Endodermal cell (in vitro differentiated cells): Measurements from ENCODE around the gene LSP1. TPM values are rescaled to one million over a fixed set of nuclear protein-coding genes. Genes with fewer than 3 reads are reported as not detected.

ENCODE experiments used
- DNase-seq: peaks from one replicate; pipeline ENCODE4 v3.0.0-alpha.2; 2017
- H3K27ac ChIP-seq: 2 replicates; pipeline ENCODE4 v1.5.1; 2013; ENCODE audit warnings: mild to moderate bottlenecking, low read depth, low read length, moderate library complexity
- H3K27me3 ChIP-seq: 2 replicates; pipeline ENCODE4 v1.6.1; 2013; ENCODE audit warnings: mild to moderate bottlenecking, low read length, moderate library complexity; ENCODE audit not compliant: insufficient read depth, control insufficient read depth, poor library complexity, severe bottlenecking
- H3K36me3 ChIP-seq: 2 replicates; pipeline ENCODE4 v1.7.0; 2013; ENCODE audit warnings: mild to moderate bottlenecking, low read length, moderate library complexity; ENCODE audit not compliant: control insufficient read depth, insufficient read depth
- H3K4me1 ChIP-seq: one replicate; pipeline ENCODE4 v1.7.0; 2013; ENCODE audit warnings: low read length; ENCODE audit not compliant: control insufficient read depth, insufficient read depth
- H3K4me3 ChIP-seq: 2 replicates; pipeline ENCODE4 v1.5.1; 2013; ENCODE audit warnings: mild to moderate bottlenecking, low read length, moderate library complexity
- H3K9ac ChIP-seq: 2 replicates; pipeline ENCODE4 v1.6.1; 2013; ENCODE audit warnings: mild to moderate bottlenecking, low read length, moderate library complexity; ENCODE audit not compliant: poor library complexity, severe bottlenecking; ENCODE audit errors: extremely low read depth
- H3K9me3 ChIP-seq: 2 replicates; pipeline ENCODE4 v1.6.1; 2013; ENCODE audit warnings: mild to moderate bottlenecking, low read length, moderate library complexity; ENCODE audit not compliant: control insufficient read depth
- H3K27ac Mint-ChIP-seq: 2 replicates; pipeline ENCODE4 v1.8.0; 2020; ENCODE audit warnings: mixed read lengths
- H3K27me3 Mint-ChIP-seq: 2 replicates; pipeline ENCODE4 v1.8.0; 2021; ENCODE audit warnings: mild to moderate bottlenecking, mixed read lengths; ENCODE audit not compliant: insufficient read depth
- H3K36me3 Mint-ChIP-seq: 2 replicates; pipeline ENCODE4 v1.8.0; 2020; ENCODE audit warnings: low read depth, mixed read lengths
- H3K4me1 Mint-ChIP-seq: 2 replicates; pipeline ENCODE4 v1.8.0; 2020; ENCODE audit warnings: mixed read lengths
- H3K4me3 Mint-ChIP-seq: 2 replicates; pipeline ENCODE4 v1.8.0; 2020; ENCODE audit warnings: mild to moderate bottlenecking, moderate library complexity, mixed read lengths
- H3K9me3 Mint-ChIP-seq: 2 replicates; pipeline ENCODE4 v1.8.0; 2020; ENCODE audit warnings: mild to moderate bottlenecking, mixed read lengths
- whole genome bisulfite sequencing, 2 experiments: methylation state at CpG; one replicate each; pipeline versions ENCODE4 v1.1.5 to v1.1.7; 2013; ENCODE audit warnings: missing lambda C conversion rate in 2 of 2, mixed read lengths in 1 of 2; ENCODE audit not compliant: insufficient coverage in 1 of 2, insufficient read length in 1 of 2; 5-methylcytosine and 5-hydroxymethylcytosine counted together
- total RNA-seq, 2 donors: library from RNA; stranded (reverse); fragmentation: NEBNext Ultra II Directional in 1 of 2; extraction: Animal tissue kit (Norgen Biotek cat#: 25700) in 1 of 2; gene quantifications; 2 replicates in 1 of 2; 3 replicates in 1 of 2; pipeline ENCODE4 v1.2.1, GENCODE V29; 2021
- TF ChIP-seq, protein P1 (sequence below): fragments of 200-600 bp; sonication (generic); conservative IDR thresholded peaks from 2 replicates; pipeline ENCODE4 v1.5.0; 2021; ENCODE audit warnings: antibody characterized with exemption, mild to moderate bottlenecking

Gene LSP1
- total RNA-seq, 2 donors from 2014 or later, result not detected

DNA sequence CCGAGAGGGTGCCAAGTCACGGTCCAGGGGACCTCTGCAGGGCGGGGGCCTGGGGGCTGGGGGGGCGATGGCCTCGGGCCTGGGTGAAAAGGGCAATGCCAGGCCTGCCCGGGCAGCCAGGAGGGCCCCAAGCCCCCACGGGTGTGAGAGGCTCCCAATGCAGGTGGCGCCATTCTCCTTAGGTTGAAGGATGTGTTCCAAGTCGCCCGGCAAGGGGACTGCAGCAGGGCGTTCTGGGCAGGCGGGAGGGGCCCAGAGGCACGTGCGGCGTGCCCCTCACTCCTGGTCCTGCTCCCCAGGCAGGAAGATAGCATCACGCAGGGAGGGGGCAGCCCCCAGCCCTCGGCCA, 14.8 kb upstream of the LSP1 start:
- Histone ChIP-seq H3K27ac (no peak overlapping the region), H3K9ac (no peak overlapping the region), H3K36me3 (no peaks in the 10 kb centered on the region), H3K4me1 (no peaks in the 10 kb centered on the region), H3K9me3 (no peaks in the 10 kb centered on the region), H3K27me3 (peaks cover 10% of the 10 kb centered on the region), H3K4me3 (no peak overlapping the region)
- TF ChIP-seq, protein P1, sequence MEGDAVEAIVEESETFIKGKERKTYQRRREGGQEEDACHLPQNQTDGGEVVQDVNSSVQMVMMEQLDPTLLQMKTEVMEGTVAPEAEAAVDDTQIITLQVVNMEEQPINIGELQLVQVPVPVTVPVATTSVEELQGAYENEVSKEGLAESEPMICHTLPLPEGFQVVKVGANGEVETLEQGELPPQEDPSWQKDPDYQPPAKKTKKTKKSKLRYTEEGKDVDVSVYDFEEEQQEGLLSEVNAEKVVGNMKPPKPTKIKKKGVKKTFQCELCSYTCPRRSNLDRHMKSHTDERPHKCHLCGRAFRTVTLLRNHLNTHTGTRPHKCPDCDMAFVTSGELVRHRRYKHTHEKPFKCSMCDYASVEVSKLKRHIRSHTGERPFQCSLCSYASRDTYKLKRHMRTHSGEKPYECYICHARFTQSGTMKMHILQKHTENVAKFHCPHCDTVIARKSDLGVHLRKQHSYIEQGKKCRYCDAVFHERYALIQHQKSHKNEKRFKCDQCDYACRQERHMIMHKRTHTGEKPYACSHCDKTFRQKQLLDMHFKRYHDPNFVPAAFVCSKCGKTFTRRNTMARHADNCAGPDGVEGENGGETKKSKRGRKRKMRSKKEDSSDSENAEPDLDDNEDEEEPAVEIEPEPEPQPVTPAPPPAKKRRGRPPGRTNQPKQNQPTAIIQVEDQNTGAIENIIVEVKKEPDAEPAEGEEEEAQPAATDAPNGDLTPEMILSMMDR, result no peak
- Mint-ChIP-seq H3K9me3 (no peaks in the 10 kb centered on the region), H3K4me1 (no peaks in the 10 kb centered on the region), H3K4me3 (no peak overlapping the region), H3K36me3 (no peaks in the 10 kb centered on the region), H3K27ac (no peak overlapping the region), H3K27me3 (peaks cover 8% of the 10 kb centered on the region)
- WGBS, 2 experiments, result 82 to 92% methylated on average over 4 to 17 of the region's 17 CpGs
- DNase-seq, result no peak

DNA sequence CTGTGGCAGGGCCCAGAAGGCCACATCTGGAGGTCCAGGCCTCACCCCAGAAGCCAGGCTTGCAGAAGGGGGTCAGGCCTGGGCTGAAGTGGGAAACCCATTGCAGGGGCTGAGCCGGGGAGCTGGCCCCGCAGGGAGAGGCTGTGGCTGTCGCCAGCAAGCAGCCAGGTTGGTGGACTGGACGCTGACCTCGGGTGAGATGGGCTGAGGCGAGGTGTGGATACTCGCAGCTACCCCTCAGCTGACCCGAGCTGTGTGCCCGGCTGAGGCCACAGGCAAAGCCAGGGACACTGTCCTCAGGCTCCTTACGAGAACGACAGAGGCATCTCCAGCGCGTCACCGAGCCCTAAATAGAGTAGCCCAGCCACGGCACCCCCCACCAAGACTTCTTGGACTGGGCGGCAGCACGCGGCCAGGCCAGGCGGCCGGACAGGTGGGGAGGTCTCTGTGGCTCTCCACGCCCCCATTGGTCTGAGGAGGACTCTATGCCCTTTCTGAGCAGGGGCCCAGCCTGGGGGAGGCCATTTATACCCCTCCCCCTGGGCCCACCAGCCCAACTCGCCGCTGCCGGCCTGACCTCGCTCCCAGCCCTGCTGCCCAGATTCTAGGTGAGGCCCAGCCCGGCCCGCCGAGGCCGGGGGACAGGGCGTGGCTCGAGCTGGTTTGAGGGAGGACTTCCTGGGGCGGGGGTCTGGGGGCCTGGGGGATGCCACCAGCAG, 14.3 kb upstream of the LSP1 start, which contains the start of gene TNNI2:
Gene TNNI2 (plus strand): TSS at position 556 of the 719 bp plus-strand sequence. CDS start 716 bp downstream, outside the sequence.
- no peaks in the 10 kb centered on the region for H3K9me3 Mint-ChIP-seq
- Histone ChIP-seq H3K27me3 (peaks cover 5% of the 10 kb centered on the region), H3K9me3 (no peaks in the 10 kb centered on the region), H3K9ac (no peak within 1 kb of the TSS), H3K4me1 (no peaks in the 10 kb centered on the region), H3K36me3 (no peaks in the 10 kb centered on the region), H3K4me3 (no peak within 1 kb of the TSS), H3K27ac (no peak within 1 kb of the TSS)
- H3K4me1 Mint-ChIP-seq, result no peaks in the 10 kb centered on the region
- DNase-seq, result no peak
- no peak within 1 kb of the TSS for H3K27ac Mint-ChIP-seq
- no peaks in the 10 kb centered on the region for H3K36me3 Mint-ChIP-seq
- peaks cover 3% of the 10 kb centered on the region for H3K27me3 Mint-ChIP-seq
- WGBS, 2 experiments, result 89 to 91% methylated on average over 19 to 32 of the region's 32 CpGs
- TF ChIP-seq, protein P1, result no peak
- H3K4me3 Mint-ChIP-seq, result no peak within 1 kb of the TSS

DNA sequence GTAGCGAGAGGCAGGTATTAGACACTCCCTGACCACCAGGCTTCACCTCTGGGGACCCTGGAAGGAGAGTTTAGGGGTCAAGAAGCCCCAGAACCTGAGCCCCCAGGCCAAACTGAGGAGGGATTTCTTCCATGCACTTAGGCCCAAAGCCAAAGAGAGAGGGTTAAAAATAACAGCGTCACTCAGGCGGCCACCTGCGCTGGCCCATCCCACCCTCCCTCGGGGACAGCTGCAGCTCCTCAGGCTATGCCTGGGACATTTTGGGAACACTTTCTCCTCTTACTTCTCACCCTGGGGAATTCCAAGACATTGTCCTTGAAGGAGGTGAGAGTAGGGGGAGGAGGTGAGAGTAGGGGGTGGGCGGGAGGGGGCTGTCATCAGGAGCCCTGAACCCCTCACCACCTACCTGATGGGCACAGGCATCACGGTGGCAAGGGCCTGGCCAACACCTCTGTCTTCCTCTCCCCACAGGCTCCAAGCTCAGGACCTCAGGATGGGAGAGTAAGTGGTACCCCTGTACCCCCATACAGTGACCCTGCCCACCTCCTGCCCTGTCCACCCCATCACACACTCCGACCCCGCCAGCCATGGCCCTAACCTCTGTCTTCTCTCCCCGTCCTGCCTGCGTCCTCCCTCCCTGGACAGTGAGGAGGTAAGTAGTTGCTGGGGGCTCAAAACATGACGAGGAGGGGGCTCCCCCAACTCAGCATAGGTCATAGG, 13.5 kb upstream of the LSP1 start:
- no peak overlapping the region for H3K27ac Mint-ChIP-seq
- H3K4me3 Mint-ChIP-seq, result no peak overlapping the region
- H3K27me3 Mint-ChIP-seq, result peaks cover 1% of the 10 kb centered on the region
- H3K27me3 ChIP-seq, result no peaks in the 10 kb centered on the region
- H3K27ac ChIP-seq, result no peak overlapping the region
- 91 to 100% methylated on average over 3 to 9 of the region's 12 CpGs for WGBS, 2 experiments
- DNase-seq, result no peak
- H3K36me3 ChIP-seq, result no peaks in the 10 kb centered on the region
- no peak overlapping the region for H3K4me3 ChIP-seq
- no peaks in the 10 kb centered on the region for H3K4me1 ChIP-seq
- H3K9ac ChIP-seq, result no peak overlapping the region
- no peaks in the 10 kb centered on the region for H3K4me1 Mint-ChIP-seq
- TF ChIP-seq, protein P1, result no peak
- no peaks in the 10 kb centered on the region for H3K9me3 Mint-ChIP-seq
- H3K9me3 ChIP-seq, result no peaks in the 10 kb centered on the region
- no peaks in the 10 kb centered on the region for H3K36me3 Mint-ChIP-seq
